ENCODE results near the gene CIDEC. TPM values are rescaled to one million over a fixed set of nuclear protein-coding genes. Genes with fewer than 3 reads are reported as not detected.

Gene CIDEC
- total and polyA plus RNA-seq, 2 experiments from 2014 or later = not detected

GRCh38 chr3:9911863-9912262, 31.8 kb upstream of the CIDEC start (continued):
- TF ChIP-seq CTCF (conservative IDR thresholded peaks at IDR 0.05; ENCODE audit: low read depth in 2 of 2) = no peak
- no peak for TF ChIP-seq ZNF462 (CRISPR knock-in tag; IDR thresholded peaks at IDR 0.05)
- TF ChIP-seq JUNB (IDR thresholded peaks at IDR 0.05; ENCODE audit: unreplicated experiment) = no peak
- TF ChIP-seq CREB1 (CRISPR knock-in tag; IDR thresholded peaks at IDR 0.05; ENCODE audit: low read depth) = no peak

- H3K79me2 ChIP-seq (replicated peaks; ENCODE audit: insufficient read depth) = no peaks in the 10 kb centered on the region
- no peak overlapping the region for H3K4me3 Mint-ChIP-seq
- H3K4me3 ChIP-seq = no peak overlapping the region
- 0 out of 2 replicates have a peak, but pooled peaks cover 5% of the 10 kb centered on the region for H3K27me3 ChIP-seq (ENCODE audit: insufficient read depth)
- peaks cover 19% of the 10 kb centered on the region for H3K9me3 Mint-ChIP-seq
- H3K27me3 Mint-ChIP-seq (ENCODE audit: insufficient read depth, low read depth, poor library complexity) = peaks cover 10% of the 10 kb centered on the region
- H3F3A ChIP-seq (replicated peaks; ENCODE audit: low read depth) = no peaks in the 10 kb centered on the region
- H3K4me1 Mint-ChIP-seq = no peaks in the 10 kb centered on the region
- TF ChIP-seq CREB1 (CRISPR knock-in tag; IDR thresholded peaks at IDR 0.05; ENCODE audit: low read depth) = no peak
- no peak for TF ChIP-seq STAT1 (IDR thresholded peaks at IDR 0.05; ENCODE audit: unreplicated experiment)
- no peak for TF ChIP-seq EZH2phosphoT487 (IDR thresholded peaks at IDR 0.05; ENCODE audit: unreplicated experiment)
- TF ChIP-seq JUNB (IDR thresholded peaks at IDR 0.05; ENCODE audit: unreplicated experiment) = no peak
- TF ChIP-seq ZNF462 (CRISPR knock-in tag; IDR thresholded peaks at IDR 0.05) = no peak
- DNase-seq (ENCODE audit: low spot score) = no peak
- H3K9me2 ChIP-seq (ENCODE audit: insufficient read depth) = 0 out of 2 replicates have a peak, but pooled peaks cover 4% of the 10 kb centered on the region
- no peak overlapping the region for H3K27ac Mint-ChIP-seq
- H3K4me2 ChIP-seq = no peak overlapping the region
- H3K36me3 ChIP-seq (ENCODE audit: insufficient read depth) = no peaks in the 10 kb centered on the region
- no peak overlapping the region for H3K27ac ChIP-seq (ENCODE audit: low read depth)
- no peaks in the 10 kb centered on the region for H3K4me1 ChIP-seq (ENCODE audit: insufficient read depth)
- peaks cover 17% of the 10 kb centered on the region for H3K36me3 Mint-ChIP-seq (ENCODE audit: low read depth)
- no peak overlapping the region for H2AFZ ChIP-seq
- no peak for ATAC-seq
- H4K20me1 ChIP-seq (replicated peaks; ENCODE audit: insufficient read depth) = no peaks in the 10 kb centered on the region
Observed at GRCh38 chr3:9909221-9910013, 29.4 kb upstream of the CIDEC start.

Measured in GM23338 (cell line).